Endothelial cell of umbilical vein (primary cell): ENCODE measurements around the gene C3orf22. TPM values are rescaled to one million over a fixed set of nuclear protein-coding genes. Genes with fewer than 3 reads are reported as not detected.

ENCODE experiments used
- BruUV-seq: library from RNA; stranded (reverse); fragments of 400-500 nt; replicated peaks from 2 replicates; lab custom pipeline; 2021; lab: Mats Ljungman, UMichigan
- CTCF ChIA-PET: fragments of 300-600, 350-600 bp; sonication (Branson Sonifier 250); formaldehyde crosslinking; loops from one replicate; lab custom pipeline; 2021; ENCODE audit warnings: antibody characterized with exemption, inconsistent platforms; lab: Charles Lee
- POLR2A ChIA-PET: fragments of 300-600, 350-600 bp; sonication (Branson Sonifier 250); formaldehyde crosslinking; loops from one replicate; lab custom pipeline; 2021; ENCODE audit warnings: antibody characterized with exemption, inconsistent platforms; lab: Charles Lee
- DNase-seq: peaks from one replicate; pipeline ENCODE4 v3.0.0-alpha.2; 2011; ENCODE audit warnings: low read depth, low spot score
- FAIRE-seq: peaks from 2 replicates; lab custom pipeline; 2011; peaks lifted over from hg19 to GRCh38; lab: Jason Lieb, UNC
- H2AFZ ChIP-seq: 2 replicates; pipeline ENCODE4 v1.6.0; 2012; ENCODE audit warnings: low read depth, low read length, control low read depth, inconsistent platforms
- H3K27ac ChIP-seq: 2 replicates; pipeline ENCODE4 v1.5.1; 2011; ENCODE audit warnings: low read depth, mild to moderate bottlenecking, control low read depth, low read length, moderate library complexity; ENCODE audit not compliant: insufficient read depth
- H3K27me3 ChIP-seq, 2 experiments: 2 replicates each; pipeline versions ENCODE4 v1.6.0 to v1.6.1; 2011; ENCODE audit warnings: low read length in 2 of 2, mixed read lengths in 1 of 2; ENCODE audit not compliant: control insufficient read depth in 2 of 2, insufficient read depth in 2 of 2
- H3K36me3 ChIP-seq, 2 experiments: 2 replicates in 1 of 2; 3 replicates in 1 of 2; pipeline ENCODE4 v1.5.1; 2011; ENCODE audit warnings: low read length in 2 of 2, mild to moderate bottlenecking in 1 of 2, moderate library complexity in 1 of 2; ENCODE audit not compliant: control insufficient read depth in 2 of 2, insufficient read depth in 2 of 2; ENCODE audit errors: extremely low read depth in 1 of 2
- H3K4me1 ChIP-seq: 3 replicates; pipeline ENCODE4 v1.5.1; 2011; ENCODE audit warnings: mild to moderate bottlenecking, low read length; ENCODE audit not compliant: control insufficient read depth, insufficient read depth; ENCODE audit errors: extremely low read depth
- H3K4me2 ChIP-seq: 2 replicates; pipeline ENCODE4 v1.6.1; 2011; ENCODE audit warnings: low read length, control low read depth, mixed read lengths; ENCODE audit not compliant: insufficient read depth
- H3K4me3 ChIP-seq, 3 experiments: fragments of 200-600 bp in 1 of 3; sonication (generic), shearing (Covaris generic) in 1 of 3; replicated peaks in 1 of 3; 2 replicates each; pipeline ENCODE4 v1.5.1; 2011 to 2016; ENCODE audit warnings: control low read depth in 3 of 3, low read length in 3 of 3, mild to moderate bottlenecking in 2 of 3, inconsistent platforms in 1 of 3, low read depth in 1 of 3, moderate library complexity in 1 of 3; ENCODE audit not compliant: insufficient read depth in 1 of 3
- H3K79me2 ChIP-seq: 2 replicates; pipeline ENCODE4 v1.6.0; 2012; ENCODE audit warnings: low read length, inconsistent platforms; ENCODE audit not compliant: control insufficient read depth, insufficient read depth
- H3K9ac ChIP-seq: replicated peaks from 2 replicates; pipeline ENCODE3; 2011; ENCODE audit warnings: low read length, control low read depth; ENCODE audit not compliant: insufficient read depth; ENCODE audit errors: extremely low read depth
- H3K9me1 ChIP-seq: replicated peaks from 3 replicates; pipeline ENCODE4 v1.6.0; 2011; ENCODE audit warnings: mild to moderate bottlenecking, low read length; ENCODE audit not compliant: control insufficient read depth, insufficient read depth; ENCODE audit errors: extremely low read depth
- H3K9me3 ChIP-seq: replicated peaks from 2 replicates; pipeline ENCODE4 v1.5.1; 2012; ENCODE audit warnings: low read length, inconsistent platforms; ENCODE audit not compliant: control insufficient read depth, insufficient read depth
- H4K20me1 ChIP-seq: replicated peaks from 2 replicates; pipeline ENCODE3; 2011; ENCODE audit warnings: mild to moderate bottlenecking, low read length; ENCODE audit not compliant: control insufficient read depth, insufficient read depth; ENCODE audit errors: extremely low read depth
- EZH2 ChIP-seq: IDR thresholded peaks from 2 replicates; pipeline ENCODE4 v1.6.1; 2012; ENCODE audit warnings: borderline replicate concordance, low read depth, mild to moderate bottlenecking, moderate library complexity, low read length, inconsistent platforms; ENCODE audit not compliant: severe bottlenecking
- FOS ChIP-seq: IDR thresholded peaks from 2 replicates; pipeline ENCODE4 v1.6.1; 2011; ENCODE audit warnings: mild to moderate bottlenecking, low read length, moderate library complexity, borderline replicate concordance; ENCODE audit not compliant: insufficient read depth
- GATA2 ChIP-seq: IDR thresholded peaks from 2 replicates; pipeline ENCODE4 v1.7.0; 2011; ENCODE audit warnings: low read depth, mild to moderate bottlenecking, moderate library complexity, mixed read lengths, low read length; ENCODE audit not compliant: insufficient read length, insufficient read depth
- JUN ChIP-seq: IDR thresholded peaks from 2 replicates; pipeline ENCODE4 v1.6.1; 2011; ENCODE audit warnings: borderline replicate concordance, low read depth; ENCODE audit not compliant: insufficient read length, insufficient read depth
- MYC ChIP-seq: IDR thresholded peaks from one replicate; pipeline ENCODE4 v1.6.1; 2011; ENCODE audit warnings: mild to moderate bottlenecking, low read depth, low read length
- POLR2A ChIP-seq: IDR thresholded peaks from 2 replicates; pipeline ENCODE4 v1.6.1; 2012; ENCODE audit warnings: low read depth, mild to moderate bottlenecking, control low read depth, low read length
- POLR2AphosphoS5 ChIP-seq: IDR thresholded peaks from 2 replicates; pipeline ENCODE4 v1.6.1; 2012; ENCODE audit warnings: low read depth, mild to moderate bottlenecking, control low read depth, low read length, moderate library complexity; ENCODE audit not compliant: insufficient read depth
- dilution Hi-C: fragments of 300-500 bp; cut with MboI; formaldehyde crosslinking; loops from one replicate; pipeline ENCODE4 v1.15.0; 2019; ENCODE audit warnings: low sequenced_read_pairs; ENCODE audit not compliant: extremely low pct_ligation_motif_present
- intact Hi-C: fragments of 100-400 bp; cut with micrococcal nuclease; formaldehyde crosslinking; loops from one replicate; pipeline ENCODE4 v1.10.0; 2022
- polyA plus RNA-seq, 4 experiments: library from polyadenylated mRNA; depleted of rRNA in 3 of 4; stranded (reverse) in 3 of 4; unstranded in 1 of 4; fragments of >200 nt; gene quantifications; 2 replicates each; pipeline versions ENCODE4 v1.2.1 to v1.2.3, GENCODE V29; 2011 to 2012; ENCODE audit warnings: missing spikeins in 1 of 4
- total RNA-seq: library from RNA; stranded (reverse); gene quantifications from 2 replicates; pipeline ENCODE4 v1.2.3, GENCODE V29; 2021
- TF ChIP-seq, protein P1 (sequence below), 2 donors: IDR thresholded peaks; 1 replicate in 1 of 2; 2 replicates in 1 of 2; pipeline ENCODE4 v1.5.1; 2011; ENCODE audit warnings: low read length in 2 of 2, mild to moderate bottlenecking in 2 of 2, moderate library complexity in 2 of 2, control low read depth in 1 of 2, inconsistent platforms in 1 of 2, low read depth in 1 of 2; ENCODE audit not compliant: insufficient read depth in 1 of 2; ENCODE audit errors: extremely low read depth in 1 of 2
- TF ChIP-seq, protein P2 (sequence below): IDR thresholded peaks from 2 replicates; pipeline ENCODE4 v1.6.1; 2011; ENCODE audit not compliant: insufficient read depth, insufficient read length

Gene C3orf22
- total and polyA plus RNA-seq, 2 donors (not counting 3 experiments of a cell fraction or from before 2014, with no cell fraction given), result not detected

DNA sequence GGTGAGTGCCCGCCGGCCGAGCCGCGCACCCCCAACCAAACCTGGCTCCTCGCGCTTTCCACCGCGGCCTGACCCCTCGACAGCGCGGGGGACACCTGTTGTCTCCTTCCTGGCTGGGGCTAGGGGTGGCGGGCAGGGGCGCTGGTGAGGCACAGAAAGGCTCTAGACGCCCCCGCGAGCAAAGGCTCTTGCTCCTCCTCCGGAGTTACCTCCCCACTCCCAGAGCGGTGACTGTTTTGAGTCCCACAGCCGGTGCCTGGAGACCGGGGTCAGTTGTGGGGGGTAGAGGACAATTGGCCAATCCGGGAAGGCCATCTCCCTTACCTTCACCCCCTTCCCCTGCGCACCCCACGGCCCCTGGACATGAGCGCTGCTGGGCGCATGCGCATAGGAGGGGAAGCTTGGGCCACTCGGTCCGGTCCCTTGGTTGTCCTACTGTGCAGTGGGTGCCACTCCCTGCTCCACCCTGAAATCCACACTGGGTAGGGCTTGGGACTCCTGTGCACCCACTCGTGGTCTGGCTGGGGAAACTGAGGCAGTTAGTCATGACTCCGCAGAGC, 34.2 kb downstream of the C3orf22 start:
- Histone ChIP-seq H3K36me3 (no peaks in the 10 kb centered on the region), H3K79me2 (no peaks in the 10 kb centered on the region), H3K9me3 (no peaks in the 10 kb centered on the region), H4K20me1 (no peaks in the 10 kb centered on the region), H2AFZ (peak overlapping the region; percentile 18), H3K9me1 (no peaks in the 10 kb centered on the region), H3K27ac (no peak overlapping the region), H3K4me2 (no peak overlapping the region), H3K9ac (no peak overlapping the region), H3K4me1 (no peaks in the 10 kb centered on the region), H3K4me3 (peak overlapping the region in 1 of 3 experiments; percentile 15), H3K27me3 (peaks cover 13 to 17% of the 10 kb centered on the region in 2 experiments)
- CTCF ChIA-PET, result interaction anchor here (2.5 kb wide), 1 partner anchor 931 kb away, joined by 51 read pairs; no protein-coding TSS in a partner anchor
- no TSS peak for BruUV-seq
- DNase-seq (no peak), FAIRE-seq (no peak)
- POLR2A ChIA-PET, result no interaction called here
- dilution Hi-C loops, result no loop called here
- no peak for TF ChIP-seq EZH2
- TF ChIP-seq, protein P1, sequence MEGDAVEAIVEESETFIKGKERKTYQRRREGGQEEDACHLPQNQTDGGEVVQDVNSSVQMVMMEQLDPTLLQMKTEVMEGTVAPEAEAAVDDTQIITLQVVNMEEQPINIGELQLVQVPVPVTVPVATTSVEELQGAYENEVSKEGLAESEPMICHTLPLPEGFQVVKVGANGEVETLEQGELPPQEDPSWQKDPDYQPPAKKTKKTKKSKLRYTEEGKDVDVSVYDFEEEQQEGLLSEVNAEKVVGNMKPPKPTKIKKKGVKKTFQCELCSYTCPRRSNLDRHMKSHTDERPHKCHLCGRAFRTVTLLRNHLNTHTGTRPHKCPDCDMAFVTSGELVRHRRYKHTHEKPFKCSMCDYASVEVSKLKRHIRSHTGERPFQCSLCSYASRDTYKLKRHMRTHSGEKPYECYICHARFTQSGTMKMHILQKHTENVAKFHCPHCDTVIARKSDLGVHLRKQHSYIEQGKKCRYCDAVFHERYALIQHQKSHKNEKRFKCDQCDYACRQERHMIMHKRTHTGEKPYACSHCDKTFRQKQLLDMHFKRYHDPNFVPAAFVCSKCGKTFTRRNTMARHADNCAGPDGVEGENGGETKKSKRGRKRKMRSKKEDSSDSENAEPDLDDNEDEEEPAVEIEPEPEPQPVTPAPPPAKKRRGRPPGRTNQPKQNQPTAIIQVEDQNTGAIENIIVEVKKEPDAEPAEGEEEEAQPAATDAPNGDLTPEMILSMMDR (IDR thresholded peaks at IDR 0.05; ENCODE audit: extremely low read depth in 1 of 2, insufficient read depth in 1 of 2, low read depth in 1 of 2, low read length in 2 of 2), result no peak
- TF ChIP-seq MYC, result no peak
- TF ChIP-seq GATA2, result no peak
- TF ChIP-seq POLR2AphosphoS5, result no peak
- TF ChIP-seq JUN, result no peak
- TF ChIP-seq, protein P2, sequence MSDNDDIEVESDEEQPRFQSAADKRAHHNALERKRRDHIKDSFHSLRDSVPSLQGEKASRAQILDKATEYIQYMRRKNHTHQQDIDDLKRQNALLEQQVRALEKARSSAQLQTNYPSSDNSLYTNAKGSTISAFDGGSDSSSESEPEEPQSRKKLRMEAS, result no peak
- TF ChIP-seq POLR2A, result no peak
- TF ChIP-seq FOS, result no peak
- intact Hi-C loops, result loop anchor here (10.0 kb wide), 1 partner anchor 480 kb away; no protein-coding TSS in a partner anchor
